SU-DHL-6 (cell line): ENCODE data around the gene EIF4G1.

ENCODE experiments used
- H2AFZ ChIP-seq: fragments of 200-600 bp; sonication (generic); 2 replicates; pipeline ENCODE4 v1.6.1; 2014; ENCODE audit warnings: low read depth, mild to moderate bottlenecking, moderate library complexity, mixed read lengths, antibody characterized with exemption, low read length; ENCODE audit not compliant: severe bottlenecking
- H3F3A ChIP-seq: fragments of 200-600 bp; shearing (Covaris generic); 2 replicates; pipeline ENCODE4 v1.6.0; 2016; ENCODE audit warnings: antibody characterized with exemption, mild to moderate bottlenecking; ENCODE audit not compliant: insufficient read depth
- H3K27ac ChIP-seq: fragments of 200-600 bp; sonication (generic); 2 replicates; pipeline ENCODE4 v1.5.1; 2016; ENCODE audit warnings: low read depth, mild to moderate bottlenecking, low read length, moderate library complexity, mixed read lengths
- H3K27me3 ChIP-seq: fragments of 200-600 bp; sonication (generic), shearing (Covaris generic); 2 replicates; pipeline ENCODE4 v1.6.0; 2014; ENCODE audit warnings: mild to moderate bottlenecking, low read length
- H3K36me3 ChIP-seq: fragments of 200-600 bp; sonication (generic); 2 replicates; pipeline ENCODE4 v1.6.1; 2014; ENCODE audit warnings: mild to moderate bottlenecking, low read length, mixed read lengths
- H3K4me2 ChIP-seq: fragments of 300-600, 200-600 bp; shearing (Covaris generic), sonication (generic); 2 replicates; pipeline ENCODE4 v1.6.0; 2014; ENCODE audit warnings: low read length, low read depth, mild to moderate bottlenecking; ENCODE audit not compliant: poor library complexity, severe bottlenecking
- H3K4me3 ChIP-seq: fragments of 200-600 bp; sonication (generic); 2 replicates; pipeline ENCODE4 v1.5.1; 2014; ENCODE audit warnings: antibody characterized with exemption, low read length, mild to moderate bottlenecking, mixed read lengths; ENCODE audit not compliant: insufficient read depth, poor library complexity, severe bottlenecking
- H3K79me2 ChIP-seq: fragments of 200-600 bp; sonication (generic); 2 replicates; pipeline ENCODE4 v1.6.1; 2014; ENCODE audit warnings: mild to moderate bottlenecking, low read length, moderate library complexity; ENCODE audit not compliant: insufficient read depth
- H3K9ac ChIP-seq: fragments of 200-600 bp; sonication (generic); 2 replicates; pipeline ENCODE4 v1.7.0; 2014; ENCODE audit warnings: mild to moderate bottlenecking, low read length
- H3K9me2 ChIP-seq: fragments of 200-600 bp; sonication (generic); replicated peaks from 2 replicates; pipeline ENCODE4 v1.6.1; 2014; ENCODE audit warnings: low read length; ENCODE audit not compliant: insufficient read depth
- H3K9me3 ChIP-seq: fragments of 200-600 bp; sonication (generic); 2 replicates; pipeline ENCODE4 v1.6.1; 2014; ENCODE audit warnings: low read length, mixed read lengths; ENCODE audit not compliant: insufficient read depth
- H4K20me1 ChIP-seq: fragments of 200-600 bp; sonication (generic); 2 replicates; pipeline ENCODE4 v1.6.1; 2014; ENCODE audit warnings: low read depth, mild to moderate bottlenecking, antibody characterized with exemption, low read length, moderate library complexity, mixed read lengths
- CTCF ChIP-seq: fragments of 200-600 bp; sonication (generic); IDR thresholded peaks from one replicate; pipeline ENCODE4 v1.5.1; 2017; ENCODE audit warnings: antibody characterized with exemption, mild to moderate bottlenecking, low read length, moderate library complexity; ENCODE audit not compliant: insufficient read depth, poor library complexity, severe bottlenecking
- EZH2phosphoT487 ChIP-seq: fragments of 200-600 bp; sonication (generic), shearing (Covaris generic); conservative IDR thresholded peaks from 2 replicates; pipeline ENCODE4 v1.6.1; 2018; ENCODE audit warnings: mild to moderate bottlenecking, antibody characterized with exemption, low read length, moderate library complexity, mixed read lengths

EIF4G1 gene

DNA sequence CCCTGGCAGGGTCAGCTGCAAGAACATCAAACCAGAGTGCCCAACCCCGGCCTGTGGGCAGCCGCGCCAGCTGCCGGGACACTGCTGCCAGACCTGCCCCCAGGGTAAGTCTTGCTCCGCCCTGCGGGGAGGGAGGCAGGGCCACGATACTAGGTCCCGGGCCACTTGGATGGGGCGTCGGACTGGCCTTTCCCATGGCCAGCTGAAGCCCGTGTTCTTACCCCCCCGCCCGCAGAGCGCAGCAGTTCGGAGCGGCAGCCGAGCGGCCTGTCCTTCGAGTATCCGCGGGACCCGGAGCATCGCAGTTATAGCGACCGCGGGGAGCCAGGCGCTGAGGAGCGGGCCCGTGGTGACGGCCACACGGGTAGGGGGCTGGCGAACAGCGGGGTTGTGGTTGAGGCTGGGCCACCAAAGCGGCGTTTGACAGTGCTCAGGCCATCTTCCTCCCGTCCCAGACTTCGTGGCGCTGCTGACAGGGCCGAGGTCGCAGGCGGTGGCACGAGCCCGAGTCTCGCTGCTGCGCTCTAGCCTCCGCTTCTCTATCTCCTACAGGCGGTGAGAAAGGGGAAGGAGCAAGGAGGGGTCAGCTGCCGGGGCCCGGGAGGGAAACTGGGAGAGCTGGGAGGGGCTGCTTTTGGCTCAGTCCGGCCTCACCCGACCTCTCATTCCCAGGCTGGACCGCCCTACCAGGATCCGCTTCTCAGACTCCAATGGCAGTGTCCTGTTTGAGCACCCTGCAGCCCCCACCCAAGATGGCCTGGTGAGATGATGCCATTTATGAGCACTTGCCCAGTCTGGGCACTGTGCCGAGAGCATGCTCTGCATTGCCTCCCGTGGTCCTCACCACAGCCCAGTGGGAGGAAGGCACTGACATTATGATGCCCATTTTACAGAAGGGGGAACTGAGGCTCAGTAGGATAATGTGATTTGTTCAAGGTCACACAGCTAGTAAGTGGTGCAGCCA is 67.1 kb downstream of the EIF4G1 start:
- Histone ChIP-seq H3K4me2 (no peak overlapping the region), H3K27ac (no peak overlapping the region), H2AFZ (no peak overlapping the region), H3K9me2 (no peaks in the 10 kb centered on the region), H4K20me1 (no peaks in the 10 kb centered on the region), H3K79me2 (no peaks in the 10 kb centered on the region), H3K27me3 (no peaks in the 10 kb centered on the region), H3K4me3 (no peak overlapping the region), H3K36me3 (no peaks in the 10 kb centered on the region), H3F3A (no peaks in the 10 kb centered on the region), H3K9ac (no peak overlapping the region), H3K9me3 (no peaks in the 10 kb centered on the region)
- TF ChIP-seq EZH2phosphoT487 (no peak), CTCF (no peak)

GRCh38 chr3:184382326-184383032 is 68.1 kb downstream of the EIF4G1 start:
- Histone ChIP-seq H3K27ac (no peak overlapping the region), H3K9ac (no peak overlapping the region), H3F3A (no peaks in the 10 kb centered on the region), H3K9me3 (no peaks in the 10 kb centered on the region), H3K27me3 (no peaks in the 10 kb centered on the region), H4K20me1 (no peaks in the 10 kb centered on the region), H3K4me2 (no peak overlapping the region), H3K79me2 (no peaks in the 10 kb centered on the region), H3K36me3 (no peaks in the 10 kb centered on the region), H3K4me3 (no peak overlapping the region), H3K9me2 (no peaks in the 10 kb centered on the region), H2AFZ (no peak overlapping the region)
- TF ChIP-seq CTCF (no peak), EZH2phosphoT487 (no peak)

- H3K27me3 ChIP-seq: no peaks in the 10 kb centered on the region
- H3K36me3 ChIP-seq: no peaks in the 10 kb centered on the region
- H3F3A ChIP-seq: no peaks in the 10 kb centered on the region
- no peaks in the 10 kb centered on the region for H4K20me1 ChIP-seq
- H3K9ac ChIP-seq: no peak overlapping the region
- H3K9me3 ChIP-seq: no peaks in the 10 kb centered on the region
- no peaks in the 10 kb centered on the region for H3K9me2 ChIP-seq
- H2AFZ ChIP-seq: no peak overlapping the region
- H3K4me2 ChIP-seq: no peak overlapping the region
- TF ChIP-seq EZH2phosphoT487 (no peak), CTCF (no peak)
- H3K27ac ChIP-seq: no peak overlapping the region
- no peaks in the 10 kb centered on the region for H3K79me2 ChIP-seq
- H3K4me3 ChIP-seq: no peak overlapping the region
These were observed 68.8 kb downstream of the EIF4G1 start for GRCh38 chr3:184383033-184383740.
